Measurements from ENCODE around the gene C1orf56. TPM values are rescaled to one million over a fixed set of nuclear protein-coding genes. Genes with fewer than 3 reads are reported as not detected.
"Not testable (repeated sequence)": the region's sequence is repeated elsewhere in the genome, so short reads cannot be mapped to it uniquely, and the experiment has no call there.

C1orf56 gene
- polyA plus RNA-seq, 1 donor = 6.5 TPM

DNA sequence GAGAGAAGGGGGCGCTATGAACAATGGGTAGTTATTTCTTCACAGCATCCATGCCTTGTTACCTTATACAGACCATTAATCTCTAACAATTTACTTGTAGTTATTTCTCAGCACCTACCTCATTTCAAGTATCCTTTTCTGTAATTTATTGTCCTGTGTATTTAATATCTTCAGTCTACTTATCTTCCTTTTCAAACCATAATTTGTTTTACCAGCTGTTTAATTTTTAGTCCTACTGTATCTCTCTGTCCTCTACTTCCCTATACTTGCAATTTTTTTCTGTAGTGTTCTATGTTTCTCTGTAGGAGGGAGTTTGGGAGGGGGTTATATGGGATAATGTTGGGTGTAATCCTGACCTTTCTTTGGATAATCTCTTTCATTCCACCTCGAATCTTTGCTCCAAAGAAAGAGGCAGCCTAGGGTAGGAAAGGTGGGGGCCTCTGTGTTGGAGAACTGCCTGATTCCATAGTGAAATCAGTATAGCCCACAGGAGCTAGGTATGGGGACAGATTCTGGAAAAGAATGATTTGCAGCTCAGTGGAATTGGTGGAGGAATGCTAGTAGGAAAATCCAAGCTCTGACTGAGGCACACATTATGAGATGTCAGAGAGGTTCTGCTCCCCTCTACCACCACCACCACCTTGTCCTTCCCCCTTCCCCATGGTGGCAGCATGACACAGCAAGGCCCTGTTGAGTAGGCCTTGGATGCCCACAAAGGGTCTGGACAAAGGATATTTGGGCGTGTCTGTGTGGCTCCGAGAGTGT is 13.3 kb downstream of the C1orf56 start:
- no peak for DNase-seq (ENCODE audit: low read depth)

DNA sequence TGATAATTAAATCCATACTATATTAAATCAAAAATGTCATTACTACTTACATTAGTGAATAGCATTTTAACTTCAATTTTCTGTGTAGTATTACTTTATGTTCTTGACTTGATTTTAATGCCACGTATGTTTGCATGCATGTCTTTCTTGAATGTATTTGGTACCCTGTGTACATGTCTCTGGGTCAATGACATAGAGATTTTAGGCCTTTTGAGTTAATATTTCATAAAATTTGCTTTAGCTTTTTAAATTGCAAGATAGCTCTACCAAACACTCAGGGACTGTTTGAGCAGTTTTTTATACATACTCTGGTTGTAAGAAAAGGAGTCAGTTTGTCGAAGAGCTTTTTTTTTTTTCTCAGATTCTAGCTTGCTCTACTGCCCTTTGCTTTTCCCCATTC is 14.2 kb downstream of the C1orf56 start:
- no peak for DNase-seq (ENCODE audit: low read depth)

DNA sequence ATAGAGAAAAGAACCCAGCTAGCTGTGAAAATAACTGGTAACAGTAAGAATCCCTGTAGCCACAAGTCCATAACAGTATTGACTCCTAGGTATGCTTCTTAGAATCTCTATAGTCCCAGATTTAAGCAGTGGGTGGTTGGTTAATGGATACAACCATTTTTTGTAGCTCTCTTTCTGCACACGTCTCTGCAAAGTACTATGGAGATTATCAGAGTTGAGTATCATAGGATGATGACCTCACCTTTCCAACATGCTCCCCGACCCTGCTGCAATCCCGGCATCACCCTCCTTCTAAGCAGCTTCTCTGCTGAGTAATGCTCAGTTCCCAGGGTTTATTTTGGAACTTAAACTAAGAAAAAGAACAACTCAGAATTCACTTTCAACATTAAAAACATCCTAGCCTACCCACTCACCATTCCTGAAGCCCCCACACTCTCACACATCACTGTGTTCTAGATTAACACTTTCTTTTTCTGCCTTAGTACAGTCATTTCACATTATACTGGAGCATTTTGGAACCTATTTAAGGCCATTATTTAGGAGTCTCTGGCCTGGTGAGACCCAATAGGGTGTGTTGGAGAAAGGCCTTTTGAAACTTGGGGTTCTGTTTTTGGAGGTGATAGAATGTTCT is 15.3 kb downstream of the C1orf56 start:
- no peak for DNase-seq (ENCODE audit: low read depth)

DNA sequence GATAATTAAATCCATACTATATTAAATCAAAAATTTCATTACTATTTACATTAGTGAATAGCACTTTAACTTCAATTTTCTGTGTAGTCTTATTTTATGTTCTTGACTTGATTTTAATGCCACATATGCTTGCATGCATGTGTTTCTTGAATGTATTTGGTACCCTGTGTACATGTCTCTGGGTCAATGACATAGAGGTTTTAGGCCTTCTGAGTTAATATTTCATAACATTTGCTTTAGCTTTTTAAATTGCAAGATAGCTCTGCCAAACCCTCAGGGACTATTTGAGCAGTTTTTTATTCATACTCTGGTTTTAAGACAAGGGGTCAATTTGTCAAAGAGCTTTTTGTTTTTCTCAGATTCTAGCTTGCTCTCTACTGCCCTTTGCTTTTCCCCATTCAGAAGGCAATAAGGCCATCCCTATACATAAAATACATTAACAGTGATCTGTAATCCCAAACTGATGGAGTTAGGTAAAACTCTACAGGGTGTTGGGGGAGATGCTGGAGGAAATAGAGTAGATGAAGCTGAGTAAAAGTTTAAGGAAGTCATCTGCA is 17.6 kb downstream of the C1orf56 start:
- no peak for DNase-seq (ENCODE audit: low read depth)

DNA sequence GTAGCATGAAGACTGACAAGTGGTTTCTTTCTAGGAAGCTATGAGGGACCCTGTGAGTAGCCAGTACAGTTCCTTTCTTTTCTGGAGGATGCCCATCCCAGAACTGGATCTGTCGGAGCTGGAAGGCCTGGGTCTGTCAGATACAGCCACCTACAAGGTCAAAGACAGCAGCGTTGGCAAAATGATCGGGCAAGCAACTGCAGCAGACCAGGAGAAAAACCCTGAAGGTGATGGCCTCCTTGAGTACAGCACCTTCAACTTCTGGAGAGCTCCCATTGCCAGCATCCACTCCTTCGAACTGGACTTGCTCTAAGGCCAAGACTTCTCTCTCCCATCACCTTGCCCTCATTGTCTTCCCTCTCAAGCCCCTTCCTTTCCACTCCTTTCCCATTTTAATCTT is 19.6 kb downstream of the C1orf56 start:
- no peak for DNase-seq (ENCODE audit: low read depth)

DNA sequence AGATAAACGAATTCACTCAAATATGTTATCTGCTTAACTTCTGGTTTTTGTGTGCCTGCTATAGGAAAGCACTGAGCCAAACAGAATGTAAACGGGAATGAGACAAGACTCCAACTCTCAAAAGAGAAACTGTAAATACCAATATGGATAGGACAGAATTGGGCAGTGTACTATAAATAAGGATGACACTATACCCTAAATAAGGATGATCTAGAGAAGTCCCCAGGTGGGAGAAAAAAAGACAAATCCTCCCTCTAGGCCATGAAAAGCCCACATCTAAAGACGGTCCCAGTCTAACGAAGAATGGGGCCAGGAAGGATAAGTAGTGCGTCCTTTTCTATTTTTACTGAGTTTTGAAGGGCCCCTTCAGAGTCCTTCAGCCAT is 21.5 kb downstream of the C1orf56 start:
- DNase-seq (ENCODE audit: low read depth) = no peak

DNA sequence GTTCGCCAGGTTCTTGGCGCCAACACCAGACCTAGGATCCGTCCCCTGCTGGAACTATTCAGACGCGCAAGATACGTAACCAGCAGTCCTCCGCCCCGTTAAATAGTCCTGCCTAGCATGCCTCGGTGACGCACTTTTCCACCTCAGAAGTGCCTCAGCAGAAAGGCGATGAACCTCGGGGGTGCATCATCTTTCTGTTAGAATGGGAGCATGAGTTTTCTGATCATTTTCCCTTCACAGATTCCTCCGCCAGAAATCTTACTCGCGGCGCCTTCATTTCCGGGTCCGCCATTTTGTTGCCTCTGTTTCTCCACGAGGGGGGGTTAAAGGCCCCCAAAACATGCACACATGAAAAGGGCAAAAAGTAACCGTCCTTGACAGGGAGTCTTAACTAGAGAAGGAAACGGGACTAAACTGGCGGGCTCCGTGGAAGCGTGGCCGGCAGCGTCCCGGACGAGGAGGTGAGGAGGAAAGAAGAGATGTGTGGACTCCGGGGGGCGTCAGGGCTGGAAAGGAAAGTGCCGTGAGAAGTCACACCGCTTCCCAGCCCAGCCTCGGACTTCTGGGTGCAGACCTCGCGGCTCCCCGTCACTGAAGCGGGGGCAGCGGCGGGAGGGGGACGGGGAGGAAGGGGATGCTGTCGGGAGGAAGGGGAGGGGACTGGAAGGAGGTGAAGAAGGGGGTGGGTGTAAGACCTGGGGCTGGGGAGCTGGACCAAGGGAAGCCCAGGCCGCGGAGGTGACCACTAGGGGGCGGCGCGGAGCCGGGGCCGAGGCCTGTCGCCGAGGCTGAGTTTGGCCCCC is 23.1 kb downstream of the C1orf56 start, which contains the start of gene GABPB2:
Gene GABPB2, plus strand, starts transcription at position 288 of the 803 bp plus-strand sequence. CDS start 17,429 bp downstream, outside the sequence.
- peak; percentile 95 for DNase-seq (ENCODE audit: low read depth)

DNA sequence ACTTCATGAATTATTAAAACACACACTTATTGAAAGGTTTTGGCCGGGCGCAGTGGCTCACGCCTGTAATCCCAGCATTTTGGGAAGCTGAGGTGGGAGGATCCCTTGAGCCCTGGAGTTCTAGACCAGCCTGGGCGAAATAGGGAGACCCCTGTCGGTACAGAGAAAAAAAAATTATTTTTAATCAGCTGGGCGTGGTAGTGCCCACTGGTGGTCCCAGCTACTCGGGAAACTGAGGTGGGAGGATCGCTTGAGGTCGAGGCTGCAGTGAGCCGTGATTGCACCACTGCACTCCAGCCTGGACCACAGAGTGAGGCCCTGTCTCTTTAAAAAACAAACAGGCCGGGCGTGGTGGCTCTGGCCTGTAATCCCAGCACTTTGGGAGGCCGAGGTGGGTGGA is 24.7 kb downstream of the C1orf56 start:
- no peak for DNase-seq (ENCODE audit: low read depth)

DNA sequence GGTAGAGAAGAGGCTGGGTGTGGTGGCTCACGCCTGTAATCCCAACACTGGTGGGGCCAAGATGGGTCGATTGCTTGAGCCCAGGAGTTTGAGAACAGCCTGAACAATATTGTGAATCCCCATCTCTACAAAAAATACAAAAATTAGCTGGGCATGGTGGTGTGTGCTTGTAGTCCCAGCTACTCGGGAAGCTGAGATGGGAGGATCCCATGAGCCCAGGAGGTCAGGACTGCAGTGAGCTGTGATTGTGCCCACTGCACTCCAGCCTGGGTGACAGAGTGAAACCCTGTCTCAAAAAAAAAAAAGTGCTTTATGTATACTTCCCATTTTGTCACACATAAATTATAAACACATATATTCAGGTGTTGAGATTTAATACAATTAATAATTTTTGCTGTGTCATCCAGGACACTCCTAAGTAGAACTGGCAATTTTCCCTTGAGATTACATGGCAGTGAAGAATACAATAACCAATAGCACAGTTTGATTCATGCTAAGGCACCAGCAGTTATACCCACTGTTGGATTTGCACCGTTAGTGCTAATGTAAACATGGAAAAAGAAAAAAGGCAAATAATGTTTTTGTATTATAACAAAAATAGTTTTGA is 38.5 kb downstream of the C1orf56 start:
- no peak for DNase-seq (ENCODE audit: low read depth)

DNA sequence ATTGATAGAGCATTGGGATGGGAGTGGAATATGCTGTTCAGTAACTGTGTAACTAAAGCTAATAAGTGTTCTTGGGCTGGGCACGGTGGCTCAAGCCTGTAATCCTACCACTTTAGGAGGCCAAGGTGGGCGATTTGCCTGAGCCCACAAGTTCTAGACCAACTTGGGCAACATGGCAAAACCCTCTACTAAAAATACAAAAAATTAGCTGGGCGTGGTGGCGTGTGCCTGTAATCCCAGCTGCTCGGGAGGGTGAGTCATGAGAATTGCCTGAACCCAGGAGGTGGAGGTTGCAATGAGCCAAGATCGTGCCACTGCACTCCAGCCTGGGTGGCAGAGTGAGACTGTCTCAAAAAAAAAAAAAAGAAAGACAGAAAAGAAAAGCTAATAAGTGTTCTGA is 49.9 kb downstream of the C1orf56 start:
- not testable (repeated sequence) for DNase-seq (ENCODE audit: low read depth)

DNA sequence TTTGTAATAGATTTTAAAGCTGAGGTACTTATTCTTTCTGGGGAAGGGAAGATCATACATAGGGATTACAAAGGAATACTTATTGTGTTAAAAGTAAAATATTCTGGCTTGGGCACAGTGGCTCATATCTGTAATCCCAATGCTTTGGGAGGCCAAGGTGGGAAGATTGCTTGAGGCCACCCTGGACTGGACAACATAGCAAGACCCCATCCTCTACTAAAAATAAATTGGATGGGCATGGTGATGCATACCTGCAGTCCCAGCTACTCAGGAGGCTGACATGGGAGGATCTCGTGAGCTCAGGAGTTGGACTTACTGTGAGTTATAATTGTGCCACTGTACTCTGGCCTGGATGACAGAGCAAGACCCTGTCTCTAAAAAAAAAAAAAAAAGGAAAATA is 50.6 kb downstream of the C1orf56 start:
- no peak for DNase-seq (ENCODE audit: low read depth)

Other genes with a start within 250 kb of the C1orf56 start
- gene CTSK, start 239.5 kb upstream of the C1orf56 start, polyA plus RNA-seq (ENCODE audit: insufficient read length) = 57.6 TPM
- 34.5 TPM for gene ARNT, start 171.2 kb upstream of the C1orf56 start, polyA plus RNA-seq (ENCODE audit: insufficient read length)
- gene CTXND2, start 160.6 kb upstream of the C1orf56 start, polyA plus RNA-seq (ENCODE audit: insufficient read length) = not detected
- 38.6 TPM for gene SETDB1, start 121.4 kb upstream of the C1orf56 start, polyA plus RNA-seq (ENCODE audit: insufficient read length)
- gene CERS2, start 72.9 kb upstream of the C1orf56 start, polyA plus RNA-seq (ENCODE audit: insufficient read length) = 65.9 TPM
- 2.5 TPM for gene ANXA9, start 65.5 kb upstream of the C1orf56 start, polyA plus RNA-seq (ENCODE audit: insufficient read length)
- 17.7 TPM for gene MINDY1, start 40.8 kb upstream of the C1orf56 start, polyA plus RNA-seq (ENCODE audit: insufficient read length)
- gene PRUNE1, start 39.3 kb upstream of the C1orf56 start, polyA plus RNA-seq (ENCODE audit: insufficient read length) = 25.1 TPM
- 0.70 TPM for gene BNIPL, start 11.2 kb upstream of the C1orf56 start, polyA plus RNA-seq (ENCODE audit: insufficient read length)
- gene CDC42SE1, start 11.9 kb downstream of the C1orf56 start, polyA plus RNA-seq (ENCODE audit: insufficient read length) = 53.3 TPM
- 10.4 TPM for gene MLLT11, start 12.6 kb downstream of the C1orf56 start, polyA plus RNA-seq (ENCODE audit: insufficient read length)
- 5.2 TPM for gene GABPB2, start 23.0 kb downstream of the C1orf56 start, polyA plus RNA-seq (ENCODE audit: insufficient read length)
- 97.0 TPM for gene SEMA6C, start 98.9 kb downstream of the C1orf56 start, polyA plus RNA-seq (ENCODE audit: insufficient read length)
- gene TNFAIP8L2, start 108.9 kb downstream of the C1orf56 start, polyA plus RNA-seq (ENCODE audit: insufficient read length) = 1.7 TPM
- gene LYSMD1, start 118.2 kb downstream of the C1orf56 start, polyA plus RNA-seq (ENCODE audit: insufficient read length) = 12.2 TPM
- gene SCNM1, start 118.4 kb downstream of the C1orf56 start, polyA plus RNA-seq (ENCODE audit: insufficient read length) = 40.0 TPM
- gene TMOD4, start 128.2 kb downstream of the C1orf56 start, polyA plus RNA-seq (ENCODE audit: insufficient read length) = 43.2 TPM
- 46.7 TPM for gene VPS72, start 142.4 kb downstream of the C1orf56 start, polyA plus RNA-seq (ENCODE audit: insufficient read length)
- 36.6 TPM for gene PIP5K1A, start 150.8 kb downstream of the C1orf56 start, polyA plus RNA-seq (ENCODE audit: insufficient read length)
- gene PSMD4, start 207.0 kb downstream of the C1orf56 start, polyA plus RNA-seq (ENCODE audit: insufficient read length) = 116 TPM
- gene ZNF687, start 234.5 kb downstream of the C1orf56 start, polyA plus RNA-seq (ENCODE audit: insufficient read length) = 11.9 TPM